ENCODE data around the gene CUL2. TPM values are rescaled to one million over a fixed set of nuclear protein-coding genes. Genes with fewer than 3 reads are reported as not detected.

The CUL2 gene
- polyA plus RNA-seq, 1 of the 3 experiments (the other 2 are of a cell fraction) = 13.1 TPM

GRCh38 chr10:35058134-35058533, 32.0 kb downstream of the CUL2 start:
- peaks cover 34% of the 10 kb centered on the region; the same call in 1 of the 2 replicates for H3K79me2 ChIP-seq (ENCODE audit: insufficient read depth)
- no peak for DNase-seq
- no peaks in the 10 kb centered on the region for H3K9me3 ChIP-seq
- peak overlapping the region; percentile 60 for H3K4me2 ChIP-seq
- peak overlapping the region; percentile 68 to 93; a peak in 3 of 4 replicates for H3K27ac ChIP-seq (ENCODE audit: low read depth in 2 of 2, low read length in 1 of 2)
- 7% methylated on average over 6 of the region's 6 CpGs for WGBS (ENCODE audit: low lambda C conversion rate)
- H3F3A ChIP-seq (replicated peaks; ENCODE audit: insufficient read depth) = peaks cover 25% of the 10 kb centered on the region
- H3K9ac ChIP-seq = peak overlapping the region; percentile 39; the same call in 1 of the 2 replicates
- no peaks in the 10 kb centered on the region for H3K27me3 ChIP-seq (ENCODE audit: insufficient read depth)
- H3K9me2 ChIP-seq = no peaks in the 10 kb centered on the region
- peaks cover 0 to 39% of the 10 kb centered on the region in 2 experiments for H3K4me1 ChIP-seq (ENCODE audit: control insufficient read depth in 1 of 2, insufficient read depth in 2 of 2, low read depth in 1 of 2, low read length in 1 of 2)
- ChIA-PET CTCF (no interaction called here), POLR2A (no interaction called here)
- no peaks in the 10 kb centered on the region for H4K20me1 ChIP-seq (ENCODE audit: insufficient read depth)
- no peak overlapping the region for H3K4me3 ChIP-seq (ENCODE audit: low read depth in 2 of 2, low read length in 1 of 2)
- peak overlapping the region; percentile 31; the same call in 1 of the 2 replicates for H2AFZ ChIP-seq (ENCODE audit: low read depth)
- peaks cover 27 to 53% of the 10 kb centered on the region in 2 experiments for H3K36me3 ChIP-seq (replicated peaks in 1 of 2; ENCODE audit: control insufficient read depth in 1 of 2, insufficient read depth in 2 of 2, low read length in 1 of 2)
- TF ChIP-seq FOSL2 (IDR thresholded peaks at IDR 0.05; ENCODE audit: borderline replicate concordance, low read depth) (peak; percentile 92), FOXJ3 (CRISPR knock-in tag; IDR thresholded peaks at IDR 0.05) (no peak), FOXM1 (IDR thresholded peaks at IDR 0.05; ENCODE audit: low read depth) (peak; percentile 77; the same call in 1 of the 2 replicates), REST (IDR thresholded peaks at IDR 0.05; ENCODE audit: low read depth, low read length) (0 out of 2 replicates have a peak, but pooled peaks have one; percentile 40), ZBTB33 (IDR thresholded peaks at IDR 0.05; ENCODE audit: borderline replicate concordance, low read depth) (0 out of 2 replicates have a peak, but pooled peaks have one; percentile 42), NFIC (IDR thresholded peaks at IDR 0.05; ENCODE audit: borderline replicate concordance) (peak; percentile 74; the same call in 1 of the 2 replicates), RAD21 (IDR thresholded peaks at IDR 0.05; ENCODE audit: low read length) (no peak), USF1 (IDR thresholded peaks at IDR 0.05; ENCODE audit: borderline replicate concordance, low read depth) (0 out of 2 replicates have a peak, but pooled peaks have one; percentile 10), RXRA (IDR thresholded peaks at IDR 0.05; ENCODE audit: borderline replicate concordance, low read depth) (peak; percentile 70; the same call in 1 of the 2 replicates), POLR2AphosphoS5 (IDR thresholded peaks at IDR 0.05; ENCODE audit: low read depth, low read length) (peak; percentile 76; the same call in 1 of the 2 replicates), RFX5 (IDR thresholded peaks at IDR 0.05; ENCODE audit: low read length) (no peak), GABPA (IDR thresholded peaks at IDR 0.05; ENCODE audit: low read depth) (peak; percentile 34), SMC3 (IDR thresholded peaks at IDR 0.05; ENCODE audit: low read depth, low read length) (no peak), EZH2phosphoT487 (IDR thresholded peaks at IDR 0.05; ENCODE audit: borderline replicate concordance, low read depth) (no peak), RCOR1 (IDR thresholded peaks at IDR 0.05; ENCODE audit: low read length) (no peak), CHD2 (IDR thresholded peaks at IDR 0.05; ENCODE audit: low read length, partially characterized antibody) (no peak), ELF1 (IDR thresholded peaks at IDR 0.05) (peak; percentile 56; the same call in 1 of the 2 replicates), MEF2A (IDR thresholded peaks at IDR 0.05; ENCODE audit: borderline replicate concordance, low read depth) (peak; percentile 67; the same call in 1 of the 2 replicates), GATA2 (CRISPR knock-in tag; IDR thresholded peaks at IDR 0.05) (no peak), USF2 (IDR thresholded peaks at IDR 0.05; ENCODE audit: borderline replicate concordance, low read depth, low read length) (no peak), MXI1 (IDR thresholded peaks at IDR 0.05; ENCODE audit: low read depth, low read length) (no peak), EP300 (IDR thresholded peaks at IDR 0.05; ENCODE audit: borderline replicate concordance in 1 of 2, low read depth in 1 of 2, low read length in 1 of 2) (peak; percentile 37 to 95; a peak in 3 of 4 replicates), TCF12 (IDR thresholded peaks at IDR 0.05) (peak; percentile 98)
- TF ChIP-seq, protein P1, sequence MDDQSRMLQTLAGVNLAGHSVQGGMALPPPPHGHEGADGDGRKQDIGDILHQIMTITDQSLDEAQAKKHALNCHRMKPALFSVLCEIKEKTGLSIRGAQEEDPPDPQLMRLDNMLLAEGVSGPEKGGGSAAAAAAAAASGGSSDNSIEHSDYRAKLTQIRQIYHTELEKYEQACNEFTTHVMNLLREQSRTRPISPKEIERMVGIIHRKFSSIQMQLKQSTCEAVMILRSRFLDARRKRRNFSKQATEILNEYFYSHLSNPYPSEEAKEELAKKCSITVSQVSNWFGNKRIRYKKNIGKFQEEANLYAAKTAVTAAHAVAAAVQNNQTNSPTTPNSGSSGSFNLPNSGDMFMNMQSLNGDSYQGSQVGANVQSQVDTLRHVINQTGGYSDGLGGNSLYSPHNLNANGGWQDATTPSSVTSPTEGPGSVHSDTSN (IDR thresholded peaks at IDR 0.05) = peak; percentile 95
- TF ChIP-seq, protein P2, sequence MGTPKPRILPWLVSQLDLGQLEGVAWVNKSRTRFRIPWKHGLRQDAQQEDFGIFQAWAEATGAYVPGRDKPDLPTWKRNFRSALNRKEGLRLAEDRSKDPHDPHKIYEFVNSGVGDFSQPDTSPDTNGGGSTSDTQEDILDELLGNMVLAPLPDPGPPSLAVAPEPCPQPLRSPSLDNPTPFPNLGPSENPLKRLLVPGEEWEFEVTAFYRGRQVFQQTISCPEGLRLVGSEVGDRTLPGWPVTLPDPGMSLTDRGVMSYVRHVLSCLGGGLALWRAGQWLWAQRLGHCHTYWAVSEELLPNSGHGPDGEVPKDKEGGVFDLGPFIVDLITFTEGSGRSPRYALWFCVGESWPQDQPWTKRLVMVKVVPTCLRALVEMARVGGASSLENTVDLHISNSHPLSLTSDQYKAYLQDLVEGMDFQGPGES (IDR thresholded peaks at IDR 0.05; ENCODE audit: low read depth, low read length) = no peak

All from SK-N-SH (cell line).